ENCODE results near the gene LONRF2. TPM values are rescaled to one million over a fixed set of nuclear protein-coding genes. Genes with fewer than 3 reads are reported as not detected.
"Not testable (repeated sequence)": the region's sequence is repeated elsewhere in the genome, so short reads cannot be mapped to it uniquely, and the experiment has no call there.

LONRF2 gene
- polyA plus RNA-seq, 6 donors from 2014 or later, result not detected

DNA sequence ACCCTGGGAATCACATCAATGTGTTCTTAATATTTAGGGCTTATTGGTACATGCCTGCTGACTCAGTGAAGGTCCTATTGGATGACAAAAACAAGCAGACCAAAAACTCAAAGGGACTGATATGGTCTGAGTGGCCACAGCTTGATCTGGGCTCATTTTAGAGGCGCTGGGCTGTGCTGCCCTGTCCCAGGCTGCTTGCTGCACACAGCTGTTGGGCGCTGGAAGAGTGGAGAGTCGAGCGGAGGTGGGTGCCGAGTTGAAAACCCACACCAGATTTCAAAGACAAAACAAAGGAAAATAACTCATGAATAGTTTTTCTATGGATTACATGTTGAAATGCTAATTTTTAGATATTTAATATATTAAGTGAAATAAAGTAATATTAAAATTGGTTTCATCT, 68.5 kb downstream of the LONRF2 start:
- Mint-ChIP-seq H3K4me1 (peaks cover 25 to 51% (median 37%) of the 10 kb centered on the region in 3 donors), H3K4me3 (no peak overlapping the region), H3K27ac (peak overlapping the region in 3 of 6 donors; percentile 67 to 81 (median 79)), H3K27me3 (peaks cover 0 to 6% (median 0%) of the 10 kb centered on the region in 3 donors), H3K36me3 (peaks cover 0 to 12% of the 10 kb centered on the region in 2 donors), H3K9me3 (peaks cover 0 to 5% (median 0%) of the 10 kb centered on the region in 7 donors)
- no peak for DNase-seq
- no peak for ATAC-seq (ENCODE audit: low read depth in 2 of 2)

DNA sequence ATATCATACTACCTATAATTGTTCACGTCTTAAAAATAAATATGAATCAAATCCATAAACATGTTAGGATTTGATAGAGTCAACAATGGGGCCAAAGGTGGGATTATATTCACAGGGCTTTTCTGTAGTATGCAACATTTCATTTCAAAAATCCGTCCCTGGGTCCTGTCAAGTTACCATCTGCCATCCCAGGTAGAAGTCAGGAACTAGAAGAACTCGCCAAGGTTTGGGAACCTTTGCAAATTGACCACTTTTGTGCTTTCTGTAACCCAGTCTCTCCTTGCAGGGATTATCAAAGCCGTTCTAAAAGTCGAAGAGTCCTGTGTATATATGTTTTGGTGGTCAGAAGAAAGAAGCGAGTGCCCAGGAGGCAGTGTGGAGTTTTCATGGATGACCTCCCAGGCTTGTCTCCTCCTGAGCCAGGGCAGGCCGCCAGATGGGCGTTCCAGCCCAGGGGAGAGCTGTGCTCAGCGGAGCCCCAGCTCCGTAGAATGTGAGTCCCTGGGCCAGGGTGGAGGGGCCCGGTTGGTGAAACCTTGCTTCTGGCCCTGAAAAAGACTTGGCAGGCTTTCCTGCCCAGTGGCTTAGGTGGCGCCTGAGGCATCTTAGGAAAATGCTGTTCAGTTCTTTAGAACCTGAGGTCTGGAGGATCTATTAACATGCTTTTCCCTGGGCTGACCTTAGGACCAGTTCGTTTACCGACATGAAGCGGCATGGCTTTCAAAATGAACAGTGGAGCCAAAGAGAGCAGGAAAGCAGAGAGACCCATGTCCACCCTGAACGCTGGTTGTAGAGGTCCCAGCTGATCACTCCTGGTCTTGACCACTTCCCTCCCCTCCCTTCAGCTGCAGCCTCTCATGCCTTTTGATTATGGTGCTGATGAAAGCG, 69.2 kb downstream of the LONRF2 start:
- H3K9me3 Mint-ChIP-seq, result peaks cover 0 to 8% (median 0%) of the 10 kb centered on the region in 7 donors
- ATAC-seq (ENCODE audit: low read depth in 2 of 2), result no peak
- H3K36me3 Mint-ChIP-seq, result peaks cover 0 to 12% of the 10 kb centered on the region in 2 donors
- peak overlapping the region in 2 of 6 donors; percentile 33 to 79 for H3K27ac Mint-ChIP-seq
- peak overlapping the region in 1 of 8 donors; percentile 25 for H3K4me3 Mint-ChIP-seq
- peaks cover 24 to 51% (median 38%) of the 10 kb centered on the region in 3 donors for H3K4me1 Mint-ChIP-seq
- peaks cover 0 to 6% (median 0%) of the 10 kb centered on the region in 3 donors for H3K27me3 Mint-ChIP-seq
- DNase-seq, result no peak

DNA sequence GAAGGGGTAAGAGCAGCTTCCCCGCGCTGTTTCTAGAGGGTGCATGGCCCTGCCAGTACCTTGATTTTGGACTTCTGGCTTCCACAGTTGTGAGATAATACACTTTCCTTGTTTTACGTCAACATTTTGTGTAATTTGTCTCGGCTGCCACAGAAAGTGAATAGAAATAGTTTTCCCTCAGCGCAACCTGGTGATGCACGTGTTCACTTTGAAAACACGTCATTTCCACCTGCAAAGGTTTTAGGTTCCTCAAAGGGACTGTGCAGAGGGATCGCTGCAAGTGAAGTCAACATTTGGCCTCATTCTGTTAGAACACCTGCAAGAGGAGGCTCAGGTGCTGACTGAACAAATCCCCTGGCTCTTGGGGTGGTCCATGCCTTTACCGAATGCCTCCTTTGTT, 71.7 kb downstream of the LONRF2 start:
- H3K4me1 Mint-ChIP-seq, result peaks cover 38 to 70% (median 62%) of the 10 kb centered on the region in 3 donors
- peaks cover 0 to 9% (median 0%) of the 10 kb centered on the region in 7 donors for H3K9me3 Mint-ChIP-seq
- no peaks in the 10 kb centered on the region for H3K27me3 Mint-ChIP-seq
- peaks cover 0 to 12% of the 10 kb centered on the region in 2 donors for H3K36me3 Mint-ChIP-seq
- ATAC-seq (ENCODE audit: low read depth in 2 of 2) (peak; percentile 55 to 57), DNase-seq (peak; percentile 78)
- peak overlapping the region; percentile 42 to 89 (median 76) for H3K4me3 Mint-ChIP-seq
- peak overlapping the region; percentile 95 to 100 (median 99) for H3K27ac Mint-ChIP-seq

DNA sequence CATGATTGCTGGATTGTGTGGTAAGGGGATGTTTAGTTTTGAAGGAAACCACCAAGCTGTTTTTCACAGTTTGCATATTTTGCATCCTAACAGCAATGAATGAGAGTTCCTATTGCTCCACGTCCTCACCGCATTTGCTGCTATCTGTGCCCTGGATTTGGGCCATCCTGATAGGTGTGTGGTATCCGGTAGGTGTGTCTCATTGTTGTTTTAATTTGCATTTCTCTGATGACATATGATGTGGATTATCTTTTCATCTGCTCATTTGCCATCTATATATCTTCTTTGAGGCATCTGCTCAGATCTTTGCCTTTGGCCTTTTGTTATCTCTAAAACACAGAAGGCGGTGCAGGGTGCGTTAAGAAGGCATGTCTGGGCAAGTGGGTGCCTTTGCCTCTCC, 73.3 kb downstream of the LONRF2 start:
- Mint-ChIP-seq H3K36me3 (peaks cover 0 to 12% of the 10 kb centered on the region in 2 donors), H3K4me1 (peaks cover 50 to 81% (median 79%) of the 10 kb centered on the region in 3 donors), H3K27ac (peak overlapping the region; percentile 91 to 100 (median 99)), H3K9me3 (peaks cover 0 to 9% (median 0%) of the 10 kb centered on the region in 7 donors), H3K4me3 (peak overlapping the region in 6 of 8 donors; percentile 22 to 86 (median 54)), H3K27me3 (no peaks in the 10 kb centered on the region)
- no peak for ATAC-seq (ENCODE audit: low read depth in 2 of 2)
- no peak for DNase-seq

DNA sequence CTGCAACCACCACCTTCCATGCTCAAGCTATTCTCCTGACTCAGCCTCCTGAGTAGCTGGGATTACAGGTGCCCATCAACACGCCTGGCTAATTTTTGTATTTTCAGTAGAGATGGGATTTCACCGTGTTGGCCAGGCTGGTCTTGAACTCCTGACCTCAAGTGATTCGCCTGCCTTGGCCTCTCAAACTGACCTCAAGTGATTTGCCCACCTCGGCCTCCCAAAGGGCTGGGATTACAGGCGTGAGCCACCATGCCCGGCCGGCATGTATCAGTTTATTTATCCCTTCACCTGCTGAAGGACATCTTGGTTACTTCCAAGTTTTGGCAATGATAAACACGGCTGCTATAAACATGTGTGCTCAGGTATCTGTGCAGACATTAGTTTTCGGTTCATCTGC, 73.7 kb downstream of the LONRF2 start:
- Mint-ChIP-seq H3K27ac (peak overlapping the region; percentile 91 to 99 (median 98)), H3K36me3 (peaks cover 0 to 12% of the 10 kb centered on the region in 2 donors), H3K4me3 (peak overlapping the region; percentile 9 to 86 (median 62)), H3K4me1 (peaks cover 52 to 86% (median 82%) of the 10 kb centered on the region in 3 donors)
- not testable (repeated sequence) for H3K27me3 Mint-ChIP-seq; H3K9me3 Mint-ChIP-seq; DNase-seq; ATAC-seq (ENCODE audit: low read depth in 2 of 2)

DNA sequence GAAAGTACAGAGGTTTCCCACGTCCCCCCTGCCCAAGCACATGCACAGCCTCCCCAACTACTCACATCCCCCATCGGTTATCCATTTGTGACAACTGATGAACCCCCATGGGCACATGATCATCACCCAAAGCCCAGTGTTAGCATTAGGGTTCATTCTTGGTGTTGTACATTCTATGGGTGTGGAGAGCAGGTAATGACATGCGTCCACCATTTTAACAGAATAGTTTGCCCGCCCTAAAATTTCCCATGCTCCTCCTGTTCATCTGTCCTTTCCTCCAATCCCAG, 74.3 kb downstream of the LONRF2 start:
- Mint-ChIP-seq H3K36me3 (peaks cover 0 to 12% of the 10 kb centered on the region in 2 donors), H3K4me1 (peaks cover 57 to 91% (median 87%) of the 10 kb centered on the region in 3 donors), H3K4me3 (peak overlapping the region; percentile 46 to 86 (median 62)), H3K9me3 (peaks cover 0 to 9% (median 0%) of the 10 kb centered on the region in 7 donors), H3K27ac (peak overlapping the region; percentile 91 to 99 (median 98)), H3K27me3 (no peaks in the 10 kb centered on the region)
- peak; percentile 47 to 58 for ATAC-seq (ENCODE audit: low read depth in 2 of 2)
- peak; percentile 79 for DNase-seq

DNA sequence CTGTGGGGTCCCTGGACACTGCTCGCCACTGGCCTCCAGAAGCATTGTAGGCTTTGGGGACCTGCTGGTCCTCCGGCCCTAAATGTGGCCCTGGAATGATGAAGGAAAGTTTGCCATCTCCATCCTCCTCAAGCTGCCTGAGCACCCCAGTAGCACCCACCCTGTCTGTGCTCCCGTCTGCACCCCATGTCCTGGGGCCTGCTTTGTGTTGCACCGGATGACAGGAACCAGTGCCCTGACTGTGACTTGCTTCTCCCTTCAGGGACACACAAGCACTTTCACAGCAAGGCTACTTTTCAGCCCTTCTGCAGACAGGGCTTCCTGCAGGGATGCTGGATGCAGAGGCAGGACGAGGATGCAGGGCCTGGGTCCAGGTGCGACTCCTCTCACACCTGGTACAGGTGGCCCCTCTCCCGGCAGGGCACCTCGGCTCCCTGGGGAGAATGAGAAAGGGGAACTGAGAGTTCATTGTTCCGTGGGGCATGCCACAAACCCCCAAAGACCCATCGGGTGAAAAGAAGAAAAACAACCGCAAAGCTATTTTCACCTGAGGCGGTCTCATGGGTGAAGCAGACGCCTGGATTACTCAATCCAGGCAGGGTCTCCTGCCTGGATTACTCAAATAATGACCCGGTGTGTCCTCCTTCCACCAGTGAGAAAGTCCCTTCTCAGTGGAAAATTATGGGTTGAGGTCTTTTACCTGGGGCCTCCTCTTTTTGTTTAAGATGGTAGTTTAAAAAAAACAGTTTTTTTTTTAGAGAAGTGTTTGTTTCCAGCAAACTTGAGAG, 74.9 kb downstream of the LONRF2 start:
- Mint-ChIP-seq H3K36me3 (peaks cover 0 to 12% of the 10 kb centered on the region in 2 donors), H3K4me3 (peak overlapping the region; percentile 46 to 86 (median 62)), H3K9me3 (peaks cover 0 to 9% (median 0%) of the 10 kb centered on the region in 7 donors), H3K4me1 (peaks cover 58 to 91% (median 91%) of the 10 kb centered on the region in 3 donors), H3K27me3 (no peaks in the 10 kb centered on the region), H3K27ac (peak overlapping the region; percentile 91 to 99 (median 98))
- DNase-seq, result peak; percentile 97
- ATAC-seq (ENCODE audit: low read depth in 2 of 2), result peak; percentile 75 to 77

DNA sequence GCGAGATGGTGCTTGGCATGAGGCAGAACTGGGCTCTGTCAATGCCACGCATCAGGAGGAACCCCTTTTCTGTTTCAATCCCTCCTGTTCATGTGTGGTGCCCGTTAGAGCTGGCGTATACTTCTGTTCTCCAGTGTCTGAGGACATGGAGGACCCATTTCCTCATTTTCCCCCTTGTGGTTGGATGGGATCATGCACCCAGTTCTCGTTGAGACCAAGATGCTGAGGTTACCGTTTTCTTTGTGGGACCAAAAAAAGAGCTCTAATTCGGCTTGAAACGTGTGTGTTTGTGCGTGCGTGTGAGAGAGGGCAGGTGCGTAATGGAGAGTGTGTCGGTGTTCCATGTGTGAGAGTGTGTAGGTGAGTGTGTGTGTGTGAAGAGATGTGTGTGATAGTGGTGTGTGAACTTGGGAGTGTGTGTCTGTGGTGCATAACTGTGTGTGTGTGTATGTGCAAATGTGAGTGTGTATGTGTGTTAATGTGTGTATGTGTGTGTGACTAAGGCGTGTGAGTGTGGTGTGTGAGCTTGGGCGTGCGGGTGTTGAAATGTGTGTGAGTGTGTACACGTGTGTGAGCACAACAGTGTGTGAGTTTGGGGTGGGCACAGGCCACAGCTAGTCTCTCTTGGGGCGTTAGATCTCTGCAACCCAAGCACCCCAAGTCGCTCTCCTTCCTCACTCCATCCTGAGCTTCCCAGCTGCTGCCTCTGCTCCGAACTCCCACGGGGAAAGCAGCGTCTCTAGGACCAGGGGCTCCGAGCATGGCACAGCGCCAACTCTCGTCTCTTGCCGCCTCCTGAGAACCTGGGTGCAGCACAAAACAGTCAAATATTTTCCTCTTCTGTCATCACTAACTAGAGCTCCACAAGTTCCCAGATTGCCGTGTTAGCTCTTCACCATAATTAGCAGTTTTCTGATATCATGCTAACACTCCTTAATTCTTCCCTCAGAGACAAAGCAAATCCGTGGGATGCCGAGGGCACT, 75.8 kb downstream of the LONRF2 start:
- DNase-seq, result peak; percentile 51
- Mint-ChIP-seq H3K27me3 (no peaks in the 10 kb centered on the region), H3K4me3 (peak overlapping the region; percentile 46 to 77 (median 68)), H3K36me3 (peaks cover 0 to 12% of the 10 kb centered on the region in 2 donors), H3K9me3 (peaks cover 0 to 9% (median 0%) of the 10 kb centered on the region in 7 donors), H3K4me1 (peaks cover 60 to 99% (median 97%) of the 10 kb centered on the region in 3 donors), H3K27ac (peak overlapping the region; percentile 82 to 99 (median 98))
- ATAC-seq (ENCODE audit: low read depth in 2 of 2), result no peak

DNA sequence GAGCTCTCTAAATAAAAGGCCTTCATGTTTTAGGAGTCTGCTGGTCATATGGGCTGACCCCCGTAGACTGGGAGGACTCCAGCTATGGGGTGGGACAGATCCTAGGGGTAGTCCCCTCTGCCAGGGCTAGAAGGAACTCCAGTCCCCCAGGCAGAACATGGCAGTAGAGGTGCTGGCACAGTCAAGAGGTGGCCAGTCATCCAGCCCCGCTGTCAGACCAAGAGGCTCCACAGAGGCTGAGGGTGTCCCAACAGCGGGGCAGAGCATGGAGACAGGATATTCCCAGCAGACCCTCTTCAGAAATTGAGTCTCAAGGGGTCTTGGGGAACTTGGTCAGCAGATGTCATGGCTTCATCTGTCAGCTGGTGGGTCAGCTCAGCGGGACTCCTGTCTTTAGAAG, 76.6 kb downstream of the LONRF2 start:
- H3K4me3 Mint-ChIP-seq, result peak overlapping the region in 4 of 8 donors; percentile 56 to 77 (median 68)
- DNase-seq (no peak), ATAC-seq (ENCODE audit: low read depth in 2 of 2) (no peak)
- peaks cover 0 to 6% (median 0%) of the 10 kb centered on the region in 7 donors for H3K9me3 Mint-ChIP-seq
- H3K27me3 Mint-ChIP-seq, result no peaks in the 10 kb centered on the region
- H3K36me3 Mint-ChIP-seq, result peaks cover 0 to 11% of the 10 kb centered on the region in 2 donors
- H3K4me1 Mint-ChIP-seq, result peaks cover 61 to 99% (median 97%) of the 10 kb centered on the region in 3 donors
- H3K27ac Mint-ChIP-seq, result peak overlapping the region in 5 of 6 donors; percentile 56 to 99 (median 73)

DNA sequence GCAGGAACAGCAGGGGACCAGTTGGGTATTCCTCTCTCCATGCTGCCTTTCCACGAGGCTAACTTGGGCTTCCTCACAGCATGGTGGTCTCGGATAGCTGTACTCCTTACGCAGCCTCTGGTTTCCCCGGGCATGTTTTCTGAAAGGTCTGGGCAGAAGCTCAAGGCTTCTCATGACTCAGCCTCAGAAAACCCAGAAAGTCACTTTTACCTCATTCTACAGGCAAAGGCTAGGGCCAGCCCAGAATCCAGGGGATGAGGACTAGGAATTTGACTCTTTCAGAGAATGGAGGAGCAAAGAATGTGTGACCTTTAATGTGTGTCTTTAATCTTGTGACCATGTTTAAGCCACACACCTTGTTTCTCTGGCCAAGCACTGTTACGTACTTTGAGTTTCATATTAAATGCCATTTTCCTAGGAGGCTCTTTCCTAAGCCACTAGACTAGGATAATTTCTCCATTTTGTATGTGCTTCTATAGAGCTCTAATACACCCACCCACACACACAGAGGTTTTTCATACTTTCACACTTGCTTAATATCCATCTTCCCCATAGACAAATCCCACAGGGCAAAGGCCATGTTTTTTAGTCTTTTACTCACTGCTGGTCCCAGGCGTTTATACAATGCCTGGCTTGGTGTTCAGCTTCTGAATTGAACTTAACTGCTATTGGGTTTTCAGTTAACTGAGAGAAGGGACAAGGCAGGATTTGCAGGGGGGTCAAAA, 77.3 kb downstream of the LONRF2 start:
- no peak for DNase-seq
- H3K9me3 Mint-ChIP-seq, result peaks cover 0 to 3% (median 0%) of the 10 kb centered on the region in 7 donors
- peak overlapping the region in 5 of 8 donors; percentile 25 to 69 (median 31) for H3K4me3 Mint-ChIP-seq
- H3K27me3 Mint-ChIP-seq, result no peaks in the 10 kb centered on the region
- peaks cover 59 to 97% (median 97%) of the 10 kb centered on the region in 3 donors for H3K4me1 Mint-ChIP-seq
- peaks cover 0 to 5% of the 10 kb centered on the region in 2 donors for H3K36me3 Mint-ChIP-seq
- peak overlapping the region in 5 of 6 donors; percentile 17 to 99 (median 81) for H3K27ac Mint-ChIP-seq
- no peak for ATAC-seq (ENCODE audit: low read depth in 2 of 2)

DNA sequence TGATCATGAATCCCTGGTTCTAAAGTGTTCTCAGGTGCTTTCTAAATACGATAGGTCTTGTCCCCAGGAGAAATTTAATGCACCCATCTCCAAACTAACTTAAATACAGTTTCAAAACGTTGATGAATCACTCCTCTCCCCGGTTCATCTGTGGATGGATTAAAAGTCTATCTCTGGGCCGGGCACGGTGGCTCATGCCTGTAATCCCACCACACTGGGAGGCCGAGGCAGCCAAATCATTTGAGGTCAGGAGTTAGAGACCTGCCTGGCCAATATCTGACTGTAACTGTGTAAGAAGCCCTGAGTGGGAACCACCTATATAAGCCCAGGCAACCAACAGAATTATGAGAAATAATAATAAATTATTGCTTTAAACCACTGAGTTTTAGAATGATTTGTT, 78.7 kb downstream of the LONRF2 start:
- peaks cover 0 to 3% (median 0%) of the 10 kb centered on the region in 7 donors for H3K9me3 Mint-ChIP-seq
- H3K4me1 Mint-ChIP-seq, result peaks cover 54 to 89% (median 83%) of the 10 kb centered on the region in 3 donors
- H3K36me3 Mint-ChIP-seq, result no peaks in the 10 kb centered on the region
- H3K4me3 Mint-ChIP-seq, result peak overlapping the region in 3 of 8 donors; percentile 31 to 68 (median 57)
- peak overlapping the region in 2 of 6 donors; percentile 11 to 27 for H3K27ac Mint-ChIP-seq
- ATAC-seq (ENCODE audit: low read depth in 2 of 2) (no peak), DNase-seq (no peak)
- no peaks in the 10 kb centered on the region for H3K27me3 Mint-ChIP-seq

All from naive B cell (primary cell).